HG02884 (cell line): Measurements from ENCODE around the gene SLC6A7.

Source experiments
- ATAC-seq: cut with Tn5 transposase; IDR thresholded peaks from one replicate; pipeline ENCODE4 v1.9.1; 2021; ENCODE audit warnings: mild to moderate bottlenecking, moderate library complexity; ENCODE audit not compliant: unreplicated experiment

The SLC6A7 gene

DNA sequence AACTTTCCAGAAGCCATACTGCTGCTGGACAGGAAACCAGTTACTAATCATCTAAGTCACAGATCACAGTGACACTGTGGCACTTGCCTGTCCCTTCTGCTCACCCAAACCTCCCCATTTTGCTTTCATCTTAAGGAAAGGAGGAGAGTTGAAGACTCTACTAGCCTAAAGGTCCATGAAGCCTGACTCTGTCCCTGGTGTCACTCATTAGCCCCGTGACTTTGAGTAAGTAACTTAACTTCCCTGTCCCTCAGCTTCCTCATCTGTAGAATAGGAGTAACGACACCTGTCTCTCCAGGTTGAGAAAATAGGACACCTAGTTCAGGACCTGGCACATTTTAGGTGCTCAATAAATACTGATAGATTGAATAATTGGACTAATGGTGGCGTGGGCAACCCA, 536 bp upstream of the SLC6A7 start:
- no peak for ATAC-seq

DNA sequence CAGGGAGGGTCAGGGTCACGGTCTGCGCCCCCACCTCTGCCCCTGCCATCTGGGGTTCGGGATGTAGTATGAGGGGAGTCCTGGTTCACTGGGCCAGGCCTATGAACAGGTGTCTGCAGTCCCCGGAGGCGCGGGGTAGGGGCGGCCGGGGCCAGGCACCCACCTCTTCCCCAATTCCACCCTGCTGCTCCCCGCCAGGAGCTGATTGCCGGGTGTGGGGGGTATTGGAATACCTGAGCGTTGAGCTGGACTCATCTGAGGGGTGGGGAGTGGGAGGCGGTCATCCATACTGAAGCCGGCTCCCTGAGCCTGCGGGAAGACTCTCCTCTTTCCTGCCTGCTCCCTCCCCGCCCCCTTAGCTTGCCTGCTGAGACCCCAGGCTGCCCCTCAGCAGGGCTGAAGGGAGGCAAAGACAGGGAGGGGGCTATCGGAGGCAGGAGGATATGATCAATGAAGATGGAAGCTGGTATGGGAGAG, 679 bp downstream of the SLC6A7 start:
- ATAC-seq: no peak

DNA sequence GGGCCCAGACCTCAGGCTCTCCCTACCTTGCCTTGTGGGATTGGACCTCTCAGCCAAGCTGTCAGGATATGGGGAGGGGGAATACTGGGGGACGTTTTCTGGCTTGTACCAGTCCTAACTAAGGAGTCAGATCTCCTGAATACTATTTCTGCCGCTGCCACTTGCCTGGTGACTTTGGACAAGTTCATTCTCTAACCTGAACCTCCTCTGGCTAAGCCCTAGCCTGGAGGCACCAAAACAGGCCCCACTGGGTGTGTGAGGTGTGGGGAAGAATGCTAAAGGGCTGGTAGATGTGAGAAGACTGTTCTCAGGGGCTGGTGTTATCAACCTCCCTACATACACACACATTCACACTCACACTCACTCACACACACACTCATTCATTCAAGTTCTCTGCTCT, 1.1 kb downstream of the SLC6A7 start:
- ATAC-seq: no peak

DNA sequence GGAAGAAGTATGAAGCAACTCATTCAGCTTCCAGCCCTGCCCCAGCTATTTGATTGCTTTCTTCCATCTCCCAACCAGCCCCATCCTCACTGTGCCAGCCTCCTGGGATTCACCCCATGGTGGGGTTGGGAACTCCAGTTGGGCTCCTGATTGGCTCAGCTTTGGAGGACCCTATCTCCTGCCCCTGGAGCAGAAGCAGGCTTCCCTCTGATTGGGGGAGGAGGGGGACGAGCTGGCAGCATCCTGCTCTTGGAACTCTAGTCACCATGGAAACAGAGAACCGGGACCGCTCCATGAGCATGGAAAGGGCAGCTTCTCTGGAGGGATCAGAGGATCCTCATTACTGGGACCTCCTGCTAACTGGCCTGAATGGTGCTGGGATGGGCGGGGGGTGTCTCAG, 2.6 kb downstream of the SLC6A7 start:
- no peak for ATAC-seq

DNA sequence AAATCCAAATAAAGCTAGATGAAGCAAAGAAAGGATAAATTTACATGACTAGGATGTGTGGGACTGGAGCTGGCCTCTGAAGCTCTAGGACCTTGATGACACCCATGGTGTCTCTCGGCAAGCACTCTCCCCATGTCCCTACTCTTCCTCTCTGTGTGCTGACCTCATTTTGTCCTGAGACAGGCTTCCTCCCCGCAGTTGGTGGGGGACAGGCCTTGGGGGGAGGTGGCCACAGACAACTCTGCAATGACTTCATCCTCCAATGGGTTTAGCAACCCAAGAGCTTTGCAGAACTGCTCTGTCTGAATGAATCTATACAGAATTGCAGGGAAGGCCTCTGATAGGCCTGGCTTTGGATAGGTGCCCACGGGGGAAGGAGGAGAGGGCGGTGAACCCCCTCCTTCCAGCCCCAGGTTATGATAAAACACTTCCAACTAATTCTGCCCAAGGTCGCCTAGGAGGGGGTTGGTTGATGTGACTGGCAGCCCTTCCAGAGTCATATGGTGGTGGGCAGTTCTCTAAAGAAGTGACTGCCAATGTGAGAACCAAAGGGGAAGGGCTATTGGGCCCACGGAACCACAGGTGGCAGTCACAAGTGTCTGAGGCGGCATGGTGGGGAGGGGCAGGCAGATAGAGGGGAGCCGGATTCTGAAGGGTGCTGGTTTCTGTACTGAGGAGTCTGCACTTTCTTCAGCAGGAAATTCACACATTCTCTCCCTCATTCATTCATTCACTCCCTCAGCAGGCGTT, 6.0 kb downstream of the SLC6A7 start:
- no peak for ATAC-seq

DNA sequence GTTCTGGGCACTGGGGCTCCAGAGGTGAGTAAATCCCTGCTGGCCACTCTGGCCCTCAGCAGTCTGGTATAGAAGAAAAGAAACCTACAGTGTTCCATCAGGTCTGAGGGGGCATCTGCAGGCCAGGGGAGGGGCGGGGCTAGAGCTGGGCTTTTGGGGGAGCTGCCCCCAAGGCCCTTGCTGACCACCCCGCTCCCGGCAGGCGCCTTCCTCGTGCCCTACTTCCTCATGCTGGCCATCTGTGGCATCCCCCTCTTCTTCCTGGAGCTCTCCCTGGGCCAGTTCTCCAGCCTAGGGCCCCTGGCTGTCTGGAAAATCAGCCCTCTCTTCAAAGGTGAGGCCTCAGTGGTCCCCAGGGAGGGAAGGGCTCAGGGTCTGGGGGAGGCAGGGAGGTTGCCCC, 6.7 kb downstream of the SLC6A7 start:
- ATAC-seq: no peak

DNA sequence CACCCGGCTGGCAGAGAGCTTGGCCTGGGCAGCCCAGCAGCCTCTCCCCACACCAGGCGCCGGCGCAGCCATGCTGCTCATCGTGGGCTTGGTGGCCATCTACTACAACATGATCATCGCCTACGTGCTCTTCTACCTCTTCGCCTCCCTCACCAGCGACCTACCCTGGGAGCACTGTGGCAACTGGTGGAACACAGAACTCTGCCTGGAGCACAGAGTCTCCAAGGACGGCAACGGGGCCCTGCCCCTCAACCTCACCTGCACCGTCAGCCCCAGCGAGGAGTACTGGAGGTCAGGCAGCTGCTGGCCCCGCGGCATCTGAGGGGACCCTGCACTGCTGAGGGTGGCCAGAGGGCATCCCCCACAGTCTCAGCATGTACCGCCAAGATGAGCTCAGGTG, 7.1 kb downstream of the SLC6A7 start:
- ATAC-seq: no peak

DNA sequence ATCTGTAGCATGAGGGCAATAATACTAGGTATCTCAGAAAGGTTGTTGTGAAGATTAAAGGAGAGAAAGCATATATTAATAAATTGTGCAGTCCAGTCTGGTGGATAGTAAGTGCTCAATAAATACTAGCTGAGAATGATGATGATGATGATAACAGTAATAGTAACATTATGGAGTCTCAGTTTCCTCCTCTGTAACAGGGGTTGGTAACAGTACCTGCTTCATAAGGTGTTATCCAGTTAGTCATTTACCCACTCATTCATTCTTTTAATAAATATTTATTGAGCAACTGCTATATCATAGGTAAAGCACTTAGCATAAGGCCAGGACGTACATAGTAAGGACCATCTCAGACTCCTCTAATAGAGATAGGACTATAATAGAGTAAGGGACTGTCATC, 7.6 kb downstream of the SLC6A7 start:
- no peak for ATAC-seq

DNA sequence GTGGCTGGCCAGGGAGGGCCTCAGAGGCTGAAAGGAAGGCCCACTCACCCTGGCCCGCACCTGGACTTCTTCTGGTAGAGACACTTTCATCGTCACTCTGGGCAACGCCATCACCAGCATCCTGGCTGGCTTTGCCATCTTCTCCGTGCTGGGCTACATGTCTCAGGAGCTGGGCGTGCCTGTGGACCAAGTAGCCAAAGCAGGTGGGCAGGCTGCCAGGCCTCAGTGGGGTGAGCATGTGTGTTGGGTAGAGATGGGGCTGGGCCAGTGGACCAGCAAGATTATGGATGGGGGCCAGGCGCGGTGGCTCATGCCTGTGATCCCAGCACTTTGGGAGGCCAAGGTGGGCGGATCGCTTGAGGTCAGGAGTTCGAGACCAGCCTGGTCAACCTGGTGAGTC, 12.6 kb downstream of the SLC6A7 start:
- ATAC-seq: no peak

DNA sequence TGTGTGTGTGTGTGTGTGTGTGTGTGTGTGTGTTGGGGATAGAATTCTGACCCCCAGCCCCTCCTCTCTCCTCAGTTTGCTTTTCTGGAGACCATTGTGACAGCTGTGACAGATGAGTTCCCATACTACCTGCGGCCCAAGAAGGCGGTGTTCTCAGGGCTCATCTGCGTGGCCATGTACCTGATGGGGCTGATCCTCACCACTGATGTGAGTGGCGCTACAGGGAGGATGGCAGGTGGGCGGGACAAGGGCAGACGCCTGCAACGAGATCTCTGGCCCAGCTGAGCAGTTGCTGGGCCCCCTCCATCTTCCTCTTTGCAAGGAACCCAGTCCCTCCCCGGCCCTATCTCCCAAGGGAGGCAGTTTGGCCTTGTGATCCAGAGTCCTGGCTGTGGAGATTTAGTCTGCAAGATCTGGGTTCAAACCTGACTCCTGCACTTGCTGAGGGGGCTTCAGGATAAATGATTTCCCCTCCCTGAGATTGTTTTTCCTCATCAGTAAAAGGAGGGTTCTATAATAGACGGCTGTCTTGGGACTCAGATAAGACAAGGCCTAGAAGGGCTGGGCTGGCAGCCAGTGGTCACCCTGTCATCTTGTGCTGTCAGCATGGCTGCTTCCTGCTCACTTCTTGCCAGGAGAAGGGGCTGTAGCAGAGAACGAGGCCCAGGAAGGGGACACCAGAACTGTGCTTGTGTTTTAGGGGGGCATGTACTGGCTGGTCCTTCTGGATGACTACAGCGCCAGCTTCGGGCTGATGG, 14.1 kb downstream of the SLC6A7 start:
- ATAC-seq: no peak

DNA sequence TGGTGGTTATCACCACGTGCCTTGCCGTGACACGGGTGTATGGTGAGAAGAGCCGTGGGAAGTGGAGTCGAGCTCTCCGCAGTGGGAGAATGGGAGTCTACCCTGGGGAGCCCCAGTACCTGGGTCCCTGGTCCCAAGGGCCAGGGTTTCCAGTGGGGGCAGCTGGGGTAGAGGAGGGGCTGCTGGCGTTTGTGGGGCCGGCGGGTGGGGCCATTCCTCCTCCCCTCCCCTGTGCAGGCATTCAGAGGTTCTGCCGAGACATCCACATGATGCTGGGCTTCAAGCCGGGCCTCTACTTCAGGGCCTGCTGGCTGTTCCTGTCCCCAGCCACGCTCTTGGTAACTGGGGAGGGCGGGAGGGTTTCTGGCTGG, 14.7 kb downstream of the SLC6A7 start:
- no peak for ATAC-seq

DNA sequence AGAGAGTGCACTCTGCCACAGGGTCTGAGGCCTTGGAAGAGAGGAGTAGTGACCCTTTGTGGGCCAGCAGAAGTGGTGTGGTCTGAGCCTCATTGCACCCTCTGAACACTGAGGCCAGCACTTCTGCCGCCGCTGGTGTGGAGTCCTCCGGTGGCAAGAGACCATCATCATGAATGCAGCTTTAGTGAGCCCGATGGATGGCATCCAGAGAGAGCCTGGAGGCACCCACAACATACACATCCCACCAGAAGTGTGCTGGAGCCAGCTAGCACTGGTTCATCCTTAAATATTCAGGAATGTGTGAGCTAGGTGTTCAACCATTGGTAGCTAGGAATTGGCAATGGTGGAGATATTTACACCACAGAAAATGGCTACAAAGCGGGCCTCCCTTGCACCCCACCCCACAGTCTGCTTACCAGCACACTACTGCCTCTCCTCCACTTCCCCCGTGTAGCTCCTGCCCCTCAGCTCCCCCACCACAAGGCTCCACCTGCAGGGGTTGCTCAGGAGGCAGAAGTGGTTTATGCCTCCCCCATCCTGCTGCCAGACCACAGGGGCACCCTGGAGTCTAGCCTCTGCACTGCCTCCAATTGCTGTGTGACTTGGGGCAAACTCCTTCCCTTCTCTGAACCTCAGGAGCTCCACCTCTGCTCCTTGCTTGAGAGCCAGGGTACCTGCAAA, 16.4 kb downstream of the SLC6A7 start:
- no peak for ATAC-seq

DNA sequence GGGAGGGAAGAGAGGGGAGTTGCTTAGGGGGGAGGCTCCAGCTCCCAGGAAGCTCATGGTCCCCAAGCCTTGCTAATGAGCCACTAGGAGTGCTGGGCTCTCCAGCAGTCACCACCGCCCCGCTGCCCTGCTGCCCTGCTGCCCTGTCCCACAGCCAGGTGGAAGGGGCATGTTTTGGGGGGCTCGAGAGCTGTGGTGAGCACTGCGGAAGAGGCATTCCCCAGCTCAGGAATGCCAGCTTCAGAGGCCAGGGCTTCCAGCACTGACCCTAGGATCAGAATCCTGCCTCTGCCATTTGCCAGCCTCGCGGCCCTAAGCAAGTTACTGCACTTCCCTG, 16.9 kb downstream of the SLC6A7 start:
- ATAC-seq: no peak

DNA sequence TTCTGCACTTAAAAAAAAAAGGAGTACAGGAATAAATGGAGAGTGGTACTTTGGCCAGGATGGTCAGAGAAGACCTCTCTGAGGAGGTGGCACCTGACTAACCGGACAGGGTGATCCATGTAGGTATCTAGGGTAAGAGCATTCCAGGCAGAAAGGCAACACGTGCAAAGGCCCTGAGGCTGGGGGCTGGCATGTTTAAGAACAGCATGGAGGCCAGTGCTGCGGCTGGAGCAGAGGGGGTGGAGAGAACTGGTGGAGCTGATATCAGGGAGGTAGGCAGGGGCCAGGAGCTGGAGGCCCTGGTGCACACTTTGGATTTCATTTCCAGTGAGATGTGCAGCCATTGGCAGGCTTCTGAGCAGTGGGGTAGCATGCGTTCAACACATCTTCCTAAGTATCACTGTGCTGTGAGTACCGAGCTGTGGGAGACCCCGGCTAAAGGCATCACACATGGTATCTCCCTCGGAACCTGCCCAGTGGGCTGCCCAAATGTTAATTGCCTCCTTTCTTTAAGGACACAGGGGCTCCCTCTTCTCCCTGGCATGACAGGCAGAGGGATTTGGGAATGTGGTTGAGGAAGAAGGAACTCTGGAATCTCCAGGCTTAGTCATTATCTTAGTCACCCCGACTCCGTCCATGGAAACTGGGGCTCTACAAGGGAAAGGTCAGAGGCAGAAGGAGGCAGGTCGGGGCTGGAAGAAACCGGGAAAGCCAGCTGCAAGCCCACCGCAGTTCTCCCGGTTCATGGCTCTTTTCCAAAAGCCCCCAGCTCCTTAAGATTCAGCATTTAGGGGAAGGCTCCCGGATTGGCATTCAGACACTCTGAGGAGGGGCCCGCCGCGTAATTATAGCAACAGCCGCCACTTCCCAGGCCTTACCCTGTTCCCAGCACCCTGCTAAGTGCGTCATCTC, 18.6 kb downstream of the SLC6A7 start:
- ATAC-seq: no peak

DNA sequence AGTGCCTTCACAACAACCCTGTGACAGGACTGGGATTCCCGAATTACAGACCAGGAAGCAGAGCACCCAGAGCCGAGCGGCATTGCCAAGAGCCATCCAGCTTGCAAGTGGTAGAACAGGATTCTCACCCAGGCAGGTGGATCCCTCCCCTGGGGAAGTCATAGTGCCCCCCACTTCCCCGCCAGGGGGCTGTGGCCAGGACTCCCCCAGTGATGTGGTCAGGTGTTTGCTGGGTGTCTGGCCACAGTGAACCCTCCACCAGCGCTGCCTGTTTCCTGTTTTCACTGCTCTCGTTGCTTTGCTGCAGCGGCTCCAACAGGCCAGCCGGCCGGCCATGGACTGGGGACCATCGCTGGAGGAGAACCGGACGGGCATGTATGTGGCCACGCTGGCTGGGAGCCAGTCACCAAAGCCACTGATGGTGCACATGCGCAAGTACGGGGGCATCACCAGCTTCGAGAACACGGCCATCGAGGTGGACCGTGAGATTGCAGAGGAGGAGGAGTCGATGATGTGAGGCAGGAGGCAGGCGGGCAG, 19.3 kb downstream of the SLC6A7 start:
- ATAC-seq: no peak

DNA sequence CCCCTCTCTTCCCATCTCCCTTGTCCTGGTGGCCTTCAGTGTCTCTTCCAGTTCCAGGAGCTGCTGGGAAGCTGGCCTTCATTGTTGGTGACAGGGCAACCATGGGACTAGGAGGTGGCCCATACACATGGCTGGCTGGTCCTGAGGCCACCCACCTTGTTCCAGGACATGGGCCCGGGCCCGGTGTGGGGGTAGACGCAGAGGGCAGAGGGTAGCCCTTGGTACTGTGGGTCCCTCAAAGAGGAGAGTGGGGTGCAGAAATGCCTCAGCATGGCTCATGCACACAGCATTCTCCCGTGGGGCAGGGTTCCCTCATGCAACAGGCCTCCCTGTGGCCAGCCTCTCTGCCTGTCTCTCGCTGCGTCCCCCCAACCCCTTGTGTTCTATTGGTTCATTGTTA, 20.8 kb downstream of the SLC6A7 start:
- no peak for ATAC-seq

DNA sequence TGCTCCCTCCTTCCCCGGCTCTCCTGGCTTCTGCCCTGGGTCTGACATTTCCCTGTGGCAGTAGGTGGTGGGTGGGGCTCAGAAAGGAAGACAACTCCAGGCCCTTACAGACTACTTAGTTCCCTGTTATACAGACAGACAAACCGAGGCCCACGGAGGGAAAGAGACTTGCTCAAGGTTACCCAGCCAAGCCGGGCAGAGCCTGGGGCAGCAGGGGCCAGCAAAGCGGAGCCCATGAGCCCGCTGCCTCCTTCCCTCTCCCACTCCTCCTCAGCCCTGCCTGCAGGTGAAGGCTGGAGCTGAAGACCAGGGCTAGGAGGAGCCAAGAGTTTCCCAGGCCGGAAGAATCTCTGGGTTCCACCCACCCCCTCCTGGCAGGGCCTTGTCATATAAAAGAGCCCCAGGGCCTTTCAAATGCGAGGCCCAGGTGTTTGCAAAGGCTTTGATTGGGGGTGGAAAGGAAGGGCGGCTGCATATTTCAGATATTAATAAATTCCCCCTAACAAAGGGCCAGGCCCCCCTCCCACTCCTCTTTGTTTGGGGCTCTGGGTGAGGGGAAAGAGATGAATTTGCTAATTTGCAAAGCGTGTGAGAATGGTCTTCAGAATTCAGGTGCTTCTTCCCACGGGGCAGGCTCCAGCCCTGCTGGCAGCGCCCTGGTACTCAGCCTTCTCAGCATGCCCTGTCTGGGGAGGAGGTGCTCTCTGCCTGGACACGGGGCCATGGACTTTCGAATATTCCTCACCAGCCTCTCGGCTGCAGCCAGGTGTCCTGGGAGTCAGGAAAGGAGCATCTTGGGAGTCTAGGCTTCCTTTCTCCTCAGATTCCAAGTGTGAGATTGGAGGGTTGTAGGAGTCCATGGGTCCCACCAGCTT, 21.5 kb downstream of the SLC6A7 start:
- ATAC-seq: no peak

DNA sequence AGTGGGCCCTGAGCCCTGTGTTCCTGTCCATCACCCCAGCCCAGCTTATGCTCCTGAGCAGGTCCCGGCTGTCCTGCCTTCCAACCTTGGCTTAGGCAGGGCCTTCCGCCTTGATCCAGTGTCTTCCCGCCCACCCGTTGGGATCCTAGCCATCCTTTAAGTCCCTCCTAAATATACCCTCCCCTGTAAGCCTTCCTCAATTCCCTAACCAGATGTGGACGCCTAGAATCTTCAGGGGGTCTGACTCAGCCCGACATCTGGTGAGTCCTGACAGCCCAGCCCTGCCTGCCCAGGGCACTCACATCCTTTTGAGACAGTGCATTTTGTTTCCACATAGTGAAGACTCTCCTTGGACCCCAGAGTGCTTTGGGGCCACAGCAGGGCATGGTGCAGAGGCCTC, 23.7 kb downstream of the SLC6A7 start:
- ATAC-seq: no peak

DNA sequence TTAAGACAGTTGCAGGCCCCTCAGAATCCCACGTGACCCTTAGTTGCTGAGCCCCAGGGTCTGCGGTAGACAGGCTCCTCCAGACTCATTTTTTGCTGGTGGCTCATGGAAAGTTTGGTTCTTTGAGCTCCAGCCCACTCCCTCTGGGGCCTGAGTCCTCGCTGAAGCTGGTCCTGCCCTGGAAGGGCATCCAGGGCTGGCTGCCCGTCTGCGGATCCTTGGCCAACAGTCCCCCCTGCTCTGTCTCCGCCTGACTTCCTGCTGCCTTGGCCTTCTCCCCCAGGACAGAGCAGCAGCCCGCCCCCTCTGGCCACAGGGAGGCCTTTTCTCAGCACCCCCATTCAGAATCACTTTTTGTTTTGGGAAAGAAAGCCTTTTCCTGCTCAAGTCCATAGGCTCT, 24.4 kb downstream of the SLC6A7 start:
- ATAC-seq: no peak
